ENCODE results near the gene ACACB.

DNA sequence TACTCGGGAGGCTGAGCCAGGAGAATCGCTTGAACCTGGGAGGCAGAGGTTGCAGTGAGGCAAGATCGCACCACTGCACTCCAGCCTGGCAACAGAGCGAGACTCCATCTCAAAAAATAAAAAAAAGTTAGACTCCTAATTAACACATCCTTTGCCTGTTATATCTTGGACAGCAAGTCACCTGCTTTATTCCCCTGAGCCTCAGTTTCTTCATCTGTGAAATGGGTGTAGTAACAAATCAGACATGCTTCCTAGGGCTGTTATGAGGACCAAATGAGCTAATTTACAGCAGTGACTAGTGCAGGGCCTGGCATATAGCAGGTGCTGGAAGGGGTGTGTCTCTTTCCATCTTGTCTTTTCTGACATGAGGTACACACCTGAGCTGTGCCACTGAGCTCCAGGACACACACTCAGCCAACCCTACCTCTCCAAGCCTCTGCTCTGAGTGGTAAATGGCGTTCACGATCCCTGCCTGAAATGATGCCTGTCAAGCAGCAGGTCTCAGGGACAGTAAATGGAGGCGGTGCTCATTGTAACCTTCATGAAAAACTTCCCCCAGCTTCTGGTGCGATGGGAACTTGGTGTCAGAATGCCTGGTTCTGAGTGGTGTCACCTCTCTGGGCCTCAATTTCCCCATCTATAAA is 161.0 kb downstream of the ACACB start:
- TF ChIP-seq POLR2A (IDR thresholded peaks at IDR 0.05), result no peak
- TF ChIP-seq, protein P1, sequence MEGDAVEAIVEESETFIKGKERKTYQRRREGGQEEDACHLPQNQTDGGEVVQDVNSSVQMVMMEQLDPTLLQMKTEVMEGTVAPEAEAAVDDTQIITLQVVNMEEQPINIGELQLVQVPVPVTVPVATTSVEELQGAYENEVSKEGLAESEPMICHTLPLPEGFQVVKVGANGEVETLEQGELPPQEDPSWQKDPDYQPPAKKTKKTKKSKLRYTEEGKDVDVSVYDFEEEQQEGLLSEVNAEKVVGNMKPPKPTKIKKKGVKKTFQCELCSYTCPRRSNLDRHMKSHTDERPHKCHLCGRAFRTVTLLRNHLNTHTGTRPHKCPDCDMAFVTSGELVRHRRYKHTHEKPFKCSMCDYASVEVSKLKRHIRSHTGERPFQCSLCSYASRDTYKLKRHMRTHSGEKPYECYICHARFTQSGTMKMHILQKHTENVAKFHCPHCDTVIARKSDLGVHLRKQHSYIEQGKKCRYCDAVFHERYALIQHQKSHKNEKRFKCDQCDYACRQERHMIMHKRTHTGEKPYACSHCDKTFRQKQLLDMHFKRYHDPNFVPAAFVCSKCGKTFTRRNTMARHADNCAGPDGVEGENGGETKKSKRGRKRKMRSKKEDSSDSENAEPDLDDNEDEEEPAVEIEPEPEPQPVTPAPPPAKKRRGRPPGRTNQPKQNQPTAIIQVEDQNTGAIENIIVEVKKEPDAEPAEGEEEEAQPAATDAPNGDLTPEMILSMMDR (IDR thresholded peaks at IDR 0.05), result no peak

Data from Peyer's patch (tissue), 4 donors.